PC-9 (cell line): Measurements from ENCODE around the gene FOXA2. TPM values are rescaled to one million over a fixed set of nuclear protein-coding genes. Genes with fewer than 3 reads are reported as not detected.

Experiments
- BruUV-seq: library from RNA; stranded (reverse); fragments of 400-500 nt; replicated peaks from 2 replicates; lab custom pipeline; 2021; lab: Mats Ljungman, UMichigan
- CTCF ChIA-PET: fragments of 300-600 bp; sonication (Branson Sonifier 250); formaldehyde crosslinking; loops from one replicate; lab custom pipeline; 2022; ENCODE audit warnings: antibody characterized with exemption; lab: Charles Lee
- POLR2A ChIA-PET: fragments of 300-600 bp; sonication (Branson Sonifier 250); formaldehyde crosslinking; loops from one replicate; lab custom pipeline; 2022; ENCODE audit warnings: antibody characterized with exemption; ENCODE audit not compliant: unreplicated experiment; lab: Charles Lee
- DNase-seq, 2 experiments: peaks; one replicate each; pipeline versions ENCODE4 v3.0.0 to v3.0.0-alpha.2; 2015 to 2022; ENCODE audit warnings: mixed read lengths in 1 of 2
- H2AFZ ChIP-seq: fragments of 200-600 bp; sonication (generic); 2 replicates; pipeline ENCODE4 v1.8.1; 2017; ENCODE audit warnings: antibody characterized with exemption
- H3F3A ChIP-seq: fragments of 200-600 bp; sonication (generic); 2 replicates; pipeline ENCODE4 v1.8.1; 2017; ENCODE audit warnings: antibody characterized with exemption, mild to moderate bottlenecking, low read depth; ENCODE audit not compliant: insufficient read depth
- H3K27ac ChIP-seq: fragments of 200-600 bp; sonication (generic); 2 replicates; pipeline ENCODE4 v1.6.1; 2016; ENCODE audit warnings: mixed run types
- H3K27me3 ChIP-seq: fragments of 200-600 bp; sonication (generic); 2 replicates; pipeline ENCODE4 v1.6.1; 2016; ENCODE audit warnings: low read depth, mixed run types; ENCODE audit not compliant: insufficient read depth
- H3K36me3 ChIP-seq: fragments of 200-600 bp; sonication (generic); 2 replicates; pipeline ENCODE4 v1.6.1; 2016; ENCODE audit warnings: low read depth, mixed run types
- H3K4me1 ChIP-seq: fragments of 200-600 bp; sonication (generic); replicated peaks from 2 replicates; pipeline ENCODE4 v1.6.1; 2016; ENCODE audit warnings: mixed run types; ENCODE audit not compliant: insufficient read depth
- H3K4me2 ChIP-seq: fragments of 200-600 bp; sonication (generic); 2 replicates; pipeline ENCODE4 v1.6.1; 2017; ENCODE audit warnings: mixed run types
- H3K4me3 ChIP-seq: fragments of 200-600 bp; sonication (generic); 2 replicates; pipeline ENCODE4 v1.6.1; 2016; ENCODE audit warnings: mixed run types
- H3K79me2 ChIP-seq: fragments of 200-600 bp; sonication (generic); 2 replicates; pipeline ENCODE4 v1.6.1; 2017; ENCODE audit warnings: low read depth, mixed run types
- H3K9me2 ChIP-seq: fragments of 200-600 bp; sonication (generic); 2 replicates; pipeline ENCODE4 v1.8.1; 2017; ENCODE audit warnings: mild to moderate bottlenecking; ENCODE audit not compliant: insufficient read depth
- H3K9me3 ChIP-seq: fragments of 200-600 bp; sonication (generic); 2 replicates; pipeline ENCODE4 v1.8.1; 2016; ENCODE audit warnings: low read depth; ENCODE audit not compliant: insufficient read depth
- H4K20me1 ChIP-seq: fragments of 200-600 bp; sonication (generic); 2 replicates; pipeline ENCODE4 v1.8.1; 2017; ENCODE audit not compliant: insufficient read depth
- CTCF ChIP-seq: fragments of 200-600 bp; sonication (generic); conservative IDR thresholded peaks from 2 replicates; pipeline ENCODE4 v1.6.1; 2017; ENCODE audit warnings: mixed run types, antibody characterized with exemption, mild to moderate bottlenecking, moderate library complexity
- EZH2 ChIP-seq: fragments of 200-600 bp; sonication (generic); IDR thresholded peaks from 2 replicates; pipeline ENCODE4 v1.8.0; 2017; ENCODE audit warnings: antibody characterized with exemption, low read depth
- intact Hi-C: fragments of 100-400 bp; cut with micrococcal nuclease; formaldehyde crosslinking; loops from one replicate; pipeline ENCODE4 v1.10.0; 2022; ENCODE audit not compliant: unreplicated experiment
- total RNA-seq: library from RNA; stranded (reverse); gene quantifications from 2 replicates; pipeline ENCODE4 v1.2.3, GENCODE V29; 2021

FOXA2 gene
- total RNA-seq, 1 experiment from 2014 or later = not detected

DNA sequence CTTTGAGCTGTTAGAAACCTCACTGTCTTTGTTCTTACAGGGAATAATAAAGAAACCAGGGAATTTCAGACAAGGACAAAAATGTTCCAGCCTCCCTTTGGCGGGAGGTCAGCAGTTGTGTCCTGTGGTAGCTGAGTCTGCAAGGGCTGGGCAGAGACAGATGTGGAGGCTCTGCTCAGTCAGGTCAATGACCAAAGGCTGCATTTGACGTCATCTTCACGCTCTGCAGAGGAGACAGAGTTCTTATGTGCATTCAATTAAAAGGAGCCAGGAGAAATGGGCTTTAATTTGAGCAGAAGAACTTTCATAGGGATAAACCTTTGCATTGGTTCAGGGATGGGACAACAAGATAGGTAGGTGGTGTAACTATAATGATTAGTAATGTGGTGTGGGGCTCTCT is 45.1 kb upstream of the FOXA2 start:
- Histone ChIP-seq H2AFZ (no peak overlapping the region), H4K20me1 (no peaks in the 10 kb centered on the region), H3K9me3 (no peaks in the 10 kb centered on the region), H3K4me2 (no peak overlapping the region), H3K27me3 (no peaks in the 10 kb centered on the region), H3K79me2 (no peaks in the 10 kb centered on the region), H3K4me1 (no peaks in the 10 kb centered on the region), H3K4me3 (no peak overlapping the region), H3K27ac (no peak overlapping the region), H3F3A (no peaks in the 10 kb centered on the region), H3K9me2 (no peaks in the 10 kb centered on the region), H3K36me3 (no peaks in the 10 kb centered on the region)
- TF ChIP-seq EZH2 (no peak), CTCF (no peak)
- intact Hi-C loops = no loop called here
- ChIA-PET POLR2A (no interaction called here), CTCF (no interaction called here)
- no peak for DNase-seq
- BruUV-seq = no TSS peak

GRCh38 chr20:22626496-22626895 is 42.1 kb upstream of the FOXA2 start:
- intact Hi-C loops = no loop called here
- no peaks in the 10 kb centered on the region for H3K4me1 ChIP-seq
- POLR2A ChIA-PET = no interaction called here
- TF ChIP-seq EZH2 (no peak), CTCF (no peak)
- no peaks in the 10 kb centered on the region for H3K9me2 ChIP-seq
- H3K27me3 ChIP-seq = no peaks in the 10 kb centered on the region
- no peaks in the 10 kb centered on the region for H3K36me3 ChIP-seq
- H3F3A ChIP-seq = no peaks in the 10 kb centered on the region
- H3K79me2 ChIP-seq = no peaks in the 10 kb centered on the region
- no peak for DNase-seq
- no peaks in the 10 kb centered on the region for H3K9me3 ChIP-seq
- H3K4me2 ChIP-seq = no peak overlapping the region
- H2AFZ ChIP-seq = no peak overlapping the region
- no peak overlapping the region for H3K4me3 ChIP-seq
- no peaks in the 10 kb centered on the region for H4K20me1 ChIP-seq
- no TSS peak for BruUV-seq
- H3K27ac ChIP-seq = no peak overlapping the region
- CTCF ChIA-PET = no interaction called here

DNA sequence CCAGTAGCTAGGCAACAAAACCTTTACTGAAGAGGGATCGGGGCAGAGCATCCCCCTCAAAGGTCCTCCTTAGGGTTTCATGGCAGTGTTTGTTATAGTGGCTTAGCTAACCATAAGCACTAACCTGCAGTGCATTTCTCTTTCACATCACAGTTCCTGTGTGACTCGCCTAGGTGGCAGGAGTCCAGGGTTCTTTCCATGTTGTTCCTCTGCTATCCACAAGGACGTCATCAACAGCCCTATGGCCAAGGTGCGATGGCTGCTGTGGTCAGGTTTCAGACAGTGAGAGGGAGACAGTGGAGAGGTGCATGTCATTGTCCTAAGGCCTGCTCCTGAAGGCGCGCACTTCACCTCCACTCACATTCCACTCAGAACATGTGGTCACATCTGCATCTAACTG is 38.8 kb upstream of the FOXA2 start:
- Histone ChIP-seq H3K79me2 (no peaks in the 10 kb centered on the region), H4K20me1 (no peaks in the 10 kb centered on the region), H3K4me1 (peaks cover 12% of the 10 kb centered on the region; the same call in 1 of the 2 replicates), H3K9me3 (peaks cover 3% of the 10 kb centered on the region; the same call in 1 of the 2 replicates), H2AFZ (no peak overlapping the region), H3K36me3 (no peaks in the 10 kb centered on the region), H3K27ac (no peak overlapping the region), H3F3A (no peaks in the 10 kb centered on the region), H3K9me2 (no peaks in the 10 kb centered on the region), H3K4me2 (no peak overlapping the region), H3K27me3 (no peaks in the 10 kb centered on the region), H3K4me3 (no peak overlapping the region)
- no peak for TF ChIP-seq EZH2
- no peak for TF ChIP-seq CTCF
- intact Hi-C loops = no loop called here
- BruUV-seq = no TSS peak
- no peak for DNase-seq
- ChIA-PET POLR2A (no interaction called here), CTCF (no interaction called here)
